ENCODE results near the gene TSHZ2. TPM values are rescaled to one million over a fixed set of nuclear protein-coding genes. Genes with fewer than 3 reads are reported as not detected.

TSHZ2 gene
- total RNA-seq, 2 experiments from 2014 or later, result 0.38 to 0.54 TPM

DNA sequence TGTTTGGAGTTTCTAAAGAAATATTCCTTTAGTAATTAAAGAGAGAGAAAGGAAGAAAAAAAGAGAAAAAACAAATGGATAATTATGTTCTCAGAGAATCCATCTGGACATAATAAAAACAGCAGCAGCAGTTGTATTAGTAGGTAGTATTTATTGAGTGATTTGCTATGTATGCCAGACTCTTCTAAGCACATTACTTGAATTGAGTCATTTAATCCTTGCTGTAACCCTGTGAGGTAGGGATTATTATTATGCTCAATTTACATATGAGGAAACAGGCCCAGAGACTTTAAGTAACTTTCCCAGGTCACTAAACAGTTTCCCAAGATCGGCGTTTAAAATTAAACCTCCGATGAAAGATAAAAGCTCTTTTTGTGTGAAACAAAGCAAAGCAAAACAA lies 238.8 kb downstream of the TSHZ2 start:
- ATAC-seq (no peak), DNase-seq (no peak)
- intact Hi-C loops (cut with micrococcal nuclease), result loop anchor here (10.0 kb wide), 1 partner anchor 896 kb away; no protein-coding TSS in a partner anchor
- Mint-ChIP-seq H3K4me3 (no peak overlapping the region), H3K4me1 (ENCODE audit: low read depth) (peaks cover 19% of the 10 kb centered on the region), H3K9me3 (no peaks in the 10 kb centered on the region), H3K27ac (no peak overlapping the region), H3K27me3 (no peaks in the 10 kb centered on the region), H3K36me3 (ENCODE audit: low read depth) (no peaks in the 10 kb centered on the region)
- POLR2A ChIA-PET, result no interaction called here
- TF ChIP-seq, protein P1, sequence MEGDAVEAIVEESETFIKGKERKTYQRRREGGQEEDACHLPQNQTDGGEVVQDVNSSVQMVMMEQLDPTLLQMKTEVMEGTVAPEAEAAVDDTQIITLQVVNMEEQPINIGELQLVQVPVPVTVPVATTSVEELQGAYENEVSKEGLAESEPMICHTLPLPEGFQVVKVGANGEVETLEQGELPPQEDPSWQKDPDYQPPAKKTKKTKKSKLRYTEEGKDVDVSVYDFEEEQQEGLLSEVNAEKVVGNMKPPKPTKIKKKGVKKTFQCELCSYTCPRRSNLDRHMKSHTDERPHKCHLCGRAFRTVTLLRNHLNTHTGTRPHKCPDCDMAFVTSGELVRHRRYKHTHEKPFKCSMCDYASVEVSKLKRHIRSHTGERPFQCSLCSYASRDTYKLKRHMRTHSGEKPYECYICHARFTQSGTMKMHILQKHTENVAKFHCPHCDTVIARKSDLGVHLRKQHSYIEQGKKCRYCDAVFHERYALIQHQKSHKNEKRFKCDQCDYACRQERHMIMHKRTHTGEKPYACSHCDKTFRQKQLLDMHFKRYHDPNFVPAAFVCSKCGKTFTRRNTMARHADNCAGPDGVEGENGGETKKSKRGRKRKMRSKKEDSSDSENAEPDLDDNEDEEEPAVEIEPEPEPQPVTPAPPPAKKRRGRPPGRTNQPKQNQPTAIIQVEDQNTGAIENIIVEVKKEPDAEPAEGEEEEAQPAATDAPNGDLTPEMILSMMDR (IDR thresholded peaks at IDR 0.05), result no peak
- CTCF ChIA-PET, result no interaction called here

DNA sequence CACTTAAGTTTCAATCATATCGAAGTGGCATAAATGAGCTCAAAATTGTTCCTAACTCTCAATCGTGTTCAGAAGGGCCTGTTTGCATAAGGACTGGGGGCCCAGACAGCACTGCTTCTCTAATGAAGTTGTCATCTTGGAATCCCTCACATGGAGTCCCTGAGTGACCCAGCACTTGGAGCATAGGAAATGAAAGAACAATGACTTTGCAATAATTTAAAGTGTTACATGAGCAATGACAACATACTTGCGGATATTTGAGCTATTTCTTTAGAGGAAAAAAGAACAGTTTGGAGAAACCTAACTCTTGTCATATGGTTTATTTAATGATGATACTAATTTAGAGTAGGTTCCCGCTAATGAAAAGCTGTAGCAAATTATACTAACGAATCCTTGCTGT lies 239.9 kb downstream of the TSHZ2 start:
- peaks cover 1% of the 10 kb centered on the region for H3K27me3 Mint-ChIP-seq
- H3K4me1 Mint-ChIP-seq (ENCODE audit: low read depth), result peaks cover 23% of the 10 kb centered on the region

DNA sequence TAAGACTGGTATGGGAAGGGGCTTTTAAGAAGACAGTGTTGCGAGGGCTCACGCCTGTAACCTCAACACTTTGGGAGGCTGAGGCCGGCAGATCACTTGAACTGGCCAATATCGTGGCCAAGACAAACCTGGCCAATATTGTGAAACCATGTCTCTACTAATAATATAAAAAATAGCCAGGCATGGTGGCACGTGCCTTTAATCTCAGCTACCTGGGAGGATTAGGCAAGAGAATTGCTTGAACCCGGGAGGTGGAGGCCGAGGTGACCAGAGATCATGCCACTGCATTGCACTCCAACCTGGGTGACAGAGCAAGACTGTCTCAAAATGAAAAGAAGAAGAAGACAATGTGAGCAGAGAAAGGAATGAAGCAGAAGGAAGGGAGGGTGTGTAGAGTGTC lies 242.2 kb downstream of the TSHZ2 start:
- Mint-ChIP-seq H3K4me3 (no peak overlapping the region), H3K27ac (no peak overlapping the region), H3K4me1 (ENCODE audit: low read depth) (peaks cover 12% of the 10 kb centered on the region), H3K36me3 (ENCODE audit: low read depth) (no peaks in the 10 kb centered on the region), H3K9me3 (no peaks in the 10 kb centered on the region), H3K27me3 (peaks cover 1% of the 10 kb centered on the region)
- CTCF ChIA-PET, result no interaction called here
- TF ChIP-seq, protein P1 (IDR thresholded peaks at IDR 0.05), result no peak
- POLR2A ChIA-PET, result no interaction called here
- intact Hi-C loops (cut with micrococcal nuclease), result loop anchor here (10.0 kb wide), 1 partner anchor 900 kb away; no protein-coding TSS in a partner anchor
- no peak for ATAC-seq
- DNase-seq, result no peak

More for the DNA sequence above, 239.9 kb downstream of the TSHZ2 start:
- TF ChIP-seq, protein P1 (IDR thresholded peaks at IDR 0.05), result no peak
- Mint-ChIP-seq H3K4me3 (no peak overlapping the region), H3K36me3 (ENCODE audit: low read depth) (no peaks in the 10 kb centered on the region), H3K9me3 (no peaks in the 10 kb centered on the region), H3K27ac (no peak overlapping the region)
- intact Hi-C loops (cut with micrococcal nuclease), result loop anchor here (10.0 kb wide), 1 partner anchor 897 kb away; no protein-coding TSS in a partner anchor
- ATAC-seq (no peak), DNase-seq (no peak)
- ChIA-PET POLR2A (no interaction called here), CTCF (interaction anchor here (0.7 kb wide), 1 partner anchor 23 kb away, joined by 3 read pairs; no protein-coding TSS in a partner anchor)

DNA sequence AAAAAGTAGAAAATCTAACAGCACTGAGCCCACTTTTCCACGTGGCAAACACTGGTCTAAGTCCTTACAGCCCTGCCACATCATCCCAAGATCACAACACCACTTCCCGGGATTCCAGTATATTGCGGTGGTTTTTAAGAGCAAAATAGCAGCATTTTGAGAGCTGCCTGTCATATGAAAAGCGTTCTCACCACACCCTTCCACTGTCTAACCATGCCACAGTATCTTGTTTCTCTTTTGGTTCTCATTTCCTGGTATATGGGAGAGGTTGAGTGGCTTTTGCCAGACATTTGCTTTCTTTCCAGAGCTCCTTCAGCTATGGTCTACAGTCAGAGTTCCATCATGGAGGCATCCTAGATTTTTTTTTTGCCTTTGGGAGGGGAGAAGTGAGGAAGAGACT lies 243.0 kb downstream of the TSHZ2 start:
- TF ChIP-seq, protein P1 (IDR thresholded peaks at IDR 0.05), result no peak
- Mint-ChIP-seq H3K27me3 (peaks cover 1% of the 10 kb centered on the region), H3K9me3 (no peaks in the 10 kb centered on the region), H3K4me1 (ENCODE audit: low read depth) (peaks cover 12% of the 10 kb centered on the region), H3K4me3 (no peak overlapping the region), H3K27ac (no peak overlapping the region), H3K36me3 (ENCODE audit: low read depth) (no peaks in the 10 kb centered on the region)
- DNase-seq, result no peak
- ATAC-seq, result no peak
- ChIA-PET POLR2A (no interaction called here), CTCF (interaction anchor here (0.8 to 2.3 kb wide), 3 partner anchors 57 to 903 kb away, joined by 5 to 8 read pairs (median 7); no protein-coding TSS in a partner anchor)
- intact Hi-C loops (cut with micrococcal nuclease), result loop anchor here (10.0 kb wide), 1 partner anchor 900 kb away; no protein-coding TSS in a partner anchor

DNA sequence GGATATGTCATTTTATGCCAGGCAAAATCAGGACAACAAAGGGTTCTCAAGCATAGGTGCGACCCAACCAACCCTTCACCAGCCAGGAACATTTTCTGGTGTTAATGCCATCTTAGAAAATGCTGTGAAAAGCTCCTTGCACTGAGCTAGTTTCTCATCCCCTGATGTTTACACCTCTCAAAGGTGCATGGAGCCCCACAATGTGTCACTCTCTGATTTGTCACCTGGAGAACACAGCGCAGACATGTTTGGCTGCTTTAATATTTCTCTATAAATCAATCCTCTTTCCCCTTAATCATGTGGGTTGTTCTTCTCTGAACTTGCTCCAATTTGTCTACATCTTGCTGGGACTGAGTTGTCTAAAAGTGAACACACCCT lies 244.3 kb downstream of the TSHZ2 start:
- intact Hi-C loops (cut with micrococcal nuclease), result loop anchor here (10.0 kb wide), 1 partner anchor 902 kb away; no protein-coding TSS in a partner anchor
- TF ChIP-seq, protein P1 (IDR thresholded peaks at IDR 0.05), result no peak
- Mint-ChIP-seq H3K4me3 (no peak overlapping the region), H3K4me1 (ENCODE audit: low read depth) (peaks cover 17% of the 10 kb centered on the region), H3K9me3 (peaks cover 5% of the 10 kb centered on the region), H3K36me3 (ENCODE audit: low read depth) (no peaks in the 10 kb centered on the region), H3K27me3 (peaks cover 1% of the 10 kb centered on the region), H3K27ac (no peak overlapping the region)
- ATAC-seq (no peak), DNase-seq (no peak)
- ChIA-PET POLR2A (no interaction called here), CTCF (interaction anchor here (0.8 to 2.7 kb wide), 15 partner anchors 8 to 747 kb away, joined by 3 to 10 read pairs (median 4); no protein-coding TSS in a partner anchor)
